ENCODE data around the gene RASGRP1.

RASGRP1 gene

GRCh38 chr15:38460543-38460942 lies 104.1 kb downstream of the RASGRP1 start:
- DNase-seq (ENCODE audit: low read depth, low spot score) = no peak

GRCh38 chr15:38459480-38459879 lies 105.1 kb downstream of the RASGRP1 start:
- no peak for DNase-seq (ENCODE audit: low read depth, low spot score)

GRCh38 chr15:38458646-38459045 lies 106.0 kb downstream of the RASGRP1 start:
- no peak for DNase-seq (ENCODE audit: low read depth, low spot score)

- DNase-seq (ENCODE audit: low read depth, low spot score) = no peak
Measured at GRCh38 chr15:38455092-38455491, 109.5 kb downstream of the RASGRP1 start.

DNA sequence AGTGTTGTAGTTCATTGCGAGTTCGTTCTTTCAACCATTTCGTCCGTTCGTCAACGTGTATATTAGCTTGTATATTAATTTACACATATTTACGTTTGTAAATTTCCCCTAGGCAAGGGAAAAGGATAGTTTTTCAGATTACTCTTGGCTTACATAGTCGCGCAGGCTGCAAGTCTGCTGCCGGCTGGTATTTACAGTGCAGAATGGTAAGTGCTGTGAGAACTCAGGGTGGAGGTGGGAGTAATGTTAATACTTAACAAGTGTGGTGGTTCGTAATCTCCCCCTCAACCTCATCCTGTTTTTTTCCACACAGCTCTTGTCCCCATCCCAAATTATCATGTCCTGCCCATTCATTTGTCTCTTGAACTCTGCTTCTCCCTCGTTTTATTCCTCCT lies 109.9 kb downstream of the RASGRP1 start:
- DNase-seq (ENCODE audit: low read depth, low spot score) = no peak

- DNase-seq (ENCODE audit: low read depth, low spot score) = peak; percentile 76
Measured at GRCh38 chr15:38453971-38454695, 110.5 kb downstream of the RASGRP1 start, which contains the start of gene FAM98B. Gene FAM98B (plus strand): TSS chr15:38454127. CDS start chr15:38454162, 35 bp downstream.

DNA sequence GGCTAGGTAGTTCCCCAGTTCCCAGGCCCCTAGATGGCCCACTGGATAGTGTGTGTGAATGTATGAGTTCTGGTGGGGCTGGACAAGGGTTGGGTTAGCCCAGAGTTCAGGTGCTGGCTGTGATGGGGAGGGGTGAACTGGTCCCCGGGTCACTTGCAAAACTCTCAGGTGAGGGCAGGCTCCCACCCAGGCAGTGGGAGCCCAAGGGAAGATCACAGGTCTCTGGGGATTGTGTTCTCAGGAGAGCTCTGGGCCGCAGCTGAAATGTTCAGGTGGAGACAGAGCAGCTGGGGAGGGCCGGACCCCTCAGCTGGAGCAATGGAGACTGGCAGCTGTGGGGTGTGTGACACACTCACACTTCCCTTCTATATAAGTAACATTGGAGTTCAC lies 123.5 kb downstream of the RASGRP1 start:
- no peak for DNase-seq (ENCODE audit: low read depth, low spot score)

DNA sequence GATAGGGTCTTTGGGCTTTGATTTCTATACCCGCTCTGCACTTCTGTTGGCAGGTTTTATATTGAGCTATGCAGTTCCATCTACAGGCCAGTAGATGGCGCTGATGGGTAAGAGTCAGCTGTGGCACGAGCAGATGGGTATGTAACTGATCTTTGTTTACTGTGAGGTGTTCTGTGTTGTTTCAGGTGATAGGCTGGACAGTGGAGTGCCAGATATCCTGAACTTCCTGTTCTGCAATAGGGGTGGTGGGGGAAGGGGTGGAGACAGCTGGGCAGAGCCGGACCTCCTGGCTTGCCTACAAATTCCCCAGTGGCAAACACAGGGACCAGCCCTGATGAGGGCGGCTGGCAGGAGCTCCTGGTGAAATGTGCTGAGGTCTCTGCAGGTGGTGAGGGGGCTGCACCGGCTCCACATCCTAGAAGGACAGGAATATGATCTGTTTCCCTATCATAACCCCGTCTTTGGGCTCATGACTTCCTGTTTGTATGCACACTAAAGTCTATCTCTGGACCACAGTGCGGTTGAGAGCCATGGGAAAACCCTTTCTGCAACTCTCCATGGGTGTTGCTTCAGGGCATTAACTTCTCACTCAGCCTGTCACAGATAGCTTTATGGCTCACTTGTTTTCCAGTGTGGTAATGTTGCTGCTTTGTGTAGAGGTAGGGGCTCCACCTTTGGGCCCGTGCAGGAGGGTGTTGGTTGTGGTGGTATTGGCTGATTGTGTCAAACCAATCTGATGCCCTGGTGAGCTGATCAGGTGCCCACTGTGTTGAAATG lies 124.1 kb downstream of the RASGRP1 start:
- DNase-seq (ENCODE audit: low read depth, low spot score) = peak; percentile 22

Measured in brain pericyte (primary cell).